SK-MEL-5 (cell line): ENCODE results near the gene VPS8. TPM values are rescaled to one million over a fixed set of nuclear protein-coding genes. Genes with fewer than 3 reads are reported as not detected.
"Not testable (repeated sequence)": the region's sequence is repeated elsewhere in the genome, so short reads cannot be mapped to it uniquely, and the experiment has no call there.

Experiments used
- DNase-seq: peaks from one replicate; pipeline ENCODE4 v3.0.0-alpha.2; 2016; ENCODE audit warnings: low read depth, low spot score
- in situ Hi-C: cut with HindIII; loops from 2 replicates; pipeline ENCODE4 v1.10.0; 2016; ENCODE audit warnings: low sequenced_read_pairs, high pct_unique_total_duplicates, low pct_unique_long_range_greater_than_20kb
- total RNA-seq: library from RNA; depleted of rRNA; stranded (reverse); fragments of >200 nt; shearing (Covaris generic); gene quantifications from 2 replicates; pipeline ENCODE4 v1.2.3, GENCODE V29; 2014

VPS8 gene
- total RNA-seq, 1 experiment from 2014 or later = 51.5 TPM

GRCh38 chr3:184937611-184938010 lies 125.6 kb downstream of the VPS8 start:
- peak; percentile 99 for DNase-seq
- in situ Hi-C loops = no loop called here

- no peak for DNase-seq
- in situ Hi-C loops = no loop called here
Observed at GRCh38 chr3:184941408-184941807, 129.4 kb downstream of the VPS8 start.

GRCh38 chr3:184942735-184943134 lies 130.8 kb downstream of the VPS8 start:
- no peak for DNase-seq
- in situ Hi-C loops = no loop called here

- in situ Hi-C loops = no loop called here
- DNase-seq = no peak
Observed at GRCh38 chr3:184944241-184944640, 132.3 kb downstream of the VPS8 start.

GRCh38 chr3:184945886-184946625 lies 134.1 kb downstream of the VPS8 start:
- DNase-seq = no peak
- in situ Hi-C loops = no loop called here

GRCh38 chr3:184946917-184947316 lies 135.0 kb downstream of the VPS8 start:
- in situ Hi-C loops = no loop called here
- DNase-seq = no peak

GRCh38 chr3:184949251-184949965 lies 137.4 kb downstream of the VPS8 start:
- in situ Hi-C loops = no loop called here
- DNase-seq = no peak

- in situ Hi-C loops = not testable (repeated sequence)
- DNase-seq = peak; percentile 10
Observed at GRCh38 chr3:184950816-184951215, 138.8 kb downstream of the VPS8 start.

- in situ Hi-C loops = no loop called here
- no peak for DNase-seq
Observed at GRCh38 chr3:184952671-184953070, 140.7 kb downstream of the VPS8 start.

- no peak for DNase-seq
- in situ Hi-C loops = no loop called here
Observed at GRCh38 chr3:184953401-184953800, 141.4 kb downstream of the VPS8 start.

GRCh38 chr3:184954251-184954650 lies 142.3 kb downstream of the VPS8 start:
- in situ Hi-C loops = no loop called here
- no peak for DNase-seq

- DNase-seq, in situ Hi-C loops: not testable (repeated sequence)
Observed at GRCh38 chr3:184954851-184955250, 142.9 kb downstream of the VPS8 start.

- in situ Hi-C loops = no loop called here
Observed at GRCh38 chr3:184965639-184966430, 153.9 kb downstream of the VPS8 start.

GRCh38 chr3:184968115-184968514 lies 156.1 kb downstream of the VPS8 start:
- in situ Hi-C loops = no loop called here
- DNase-seq = peak; percentile 21

More at GRCh38 chr3:184965639-184966430, 153.9 kb downstream of the VPS8 start:
- peak; percentile 18 for DNase-seq

- no peak for DNase-seq
- in situ Hi-C loops = no loop called here
Observed at GRCh38 chr3:184970186-184970585, 158.2 kb downstream of the VPS8 start.

- in situ Hi-C loops = no loop called here
- DNase-seq = no peak
Observed at GRCh38 chr3:184977796-184978195, 165.8 kb downstream of the VPS8 start.

- in situ Hi-C loops = no loop called here
- DNase-seq = no peak
Observed at GRCh38 chr3:184981071-184981470, 169.1 kb downstream of the VPS8 start.

- in situ Hi-C loops = no loop called here
- no peak for DNase-seq
Observed at GRCh38 chr3:184982076-184982475, 170.1 kb downstream of the VPS8 start.
